ENCODE data around the gene ARID5A. TPM values are rescaled to one million over a fixed set of nuclear protein-coding genes. Genes with fewer than 3 reads are reported as not detected.

ARID5A gene
- total and polyA plus RNA-seq, 2 of the 13 experiments (the other 11 are each of a cell fraction or from before 2014, with no cell fraction given): 6.0 to 9.5 TPM

DNA sequence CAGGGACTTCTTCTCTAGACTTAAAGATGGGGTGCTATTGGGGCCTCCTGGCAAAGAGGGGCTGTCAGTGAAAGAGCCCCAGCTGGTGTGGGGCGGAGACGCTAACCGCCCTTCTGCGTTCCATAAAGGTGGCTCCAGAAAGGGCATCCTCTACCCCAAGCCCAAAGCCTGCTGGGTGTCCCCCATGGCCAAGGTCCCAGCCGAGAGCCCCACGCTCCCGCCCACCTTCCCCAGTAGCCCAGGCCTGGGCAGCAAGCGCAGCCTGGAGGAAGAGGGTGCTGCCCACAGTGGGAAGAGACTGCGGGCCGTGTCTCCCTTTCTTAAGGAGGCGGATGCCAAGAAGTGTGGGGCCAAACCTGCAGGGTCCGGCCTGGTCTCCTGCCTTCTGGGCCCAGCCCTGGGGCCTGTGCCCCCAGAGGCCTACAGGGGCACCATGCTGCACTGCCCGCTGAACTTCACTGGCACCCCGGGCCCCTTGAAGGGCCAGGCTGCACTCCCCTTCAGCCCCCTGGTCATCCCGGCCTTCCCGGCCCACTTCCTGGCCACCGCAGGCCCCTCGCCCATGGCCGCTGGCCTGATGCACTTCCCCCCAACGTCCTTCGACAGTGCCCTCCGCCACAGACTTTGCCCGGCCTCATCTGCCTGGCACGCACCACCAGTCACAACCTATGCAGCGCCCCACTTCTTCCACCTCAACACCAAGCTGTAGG, 15.2 kb downstream of the ARID5A start:
- intact Hi-C loops (cut with micrococcal nuclease; ENCODE audit: unreplicated experiment): loop anchor here (2.0 to 5.0 kb wide), 3 partner anchors 51 to 249 kb away; no protein-coding TSS in a partner anchor
- POLR2A ChIA-PET: interaction anchor here (2.1 to 2.2 kb wide), 2 partner anchors 14 to 264 kb away, joined by 11 to 18 read pairs; partner anchors contain the start of gene CNNM3
- no peaks in the 10 kb centered on the region; a peak in 1 of 5 replicates for H3K36me3 ChIP-seq (replicated peaks in 1 of 2; ENCODE audit: control insufficient read depth in 1 of 2, insufficient read depth in 2 of 2, low read length in 2 of 2)
- no peak overlapping the region for H3K9ac ChIP-seq (ENCODE audit: insufficient read depth, low read depth, low read length)
- H3K9me3 ChIP-seq (ENCODE audit: low read length): no peaks in the 10 kb centered on the region
- no peak overlapping the region for H3K4me2 ChIP-seq (ENCODE audit: low read depth, low read length)
- BruUV-seq (replicated peaks): no TSS peak
- DNase-seq (ENCODE audit: low spot score) (no peak), ATAC-seq (no peak), FAIRE-seq (no peak)
- in situ Hi-C loops (cut with HindIII; ENCODE audit: extremely low pct_ligation_motif_present, low pct_unique_long_range_greater_than_20kb): no loop called here
- H3K27me3 ChIP-seq (ENCODE audit: control insufficient read depth in 1 of 2, insufficient read depth in 2 of 2, low read length in 2 of 2): no peaks in the 10 kb centered on the region
- H3K4me1 ChIP-seq (ENCODE audit: insufficient read depth, low read length): peaks cover 57% of the 10 kb centered on the region
- CTCF ChIA-PET (ENCODE audit: low intra/inter-chr PET ratio, low total read pairs): no interaction called here
- no peak overlapping the region for H3K27ac ChIP-seq (ENCODE audit: extremely low read length, insufficient read depth, low read length)
- 96% methylated on average over 23 of the region's 25 CpGs for WGBS (ENCODE audit: low lambda C conversion rate)
- no peaks in the 10 kb centered on the region for H3K79me2 ChIP-seq (ENCODE audit: insufficient read depth, low read length)
- H4K20me1 ChIP-seq (ENCODE audit: insufficient read depth, low read length): no peaks in the 10 kb centered on the region
- H2AFZ ChIP-seq (ENCODE audit: low read length): no peak overlapping the region
- no peak overlapping the region for H3K4me3 ChIP-seq (replicated peaks in 1 of 3; ENCODE audit: insufficient read depth in 1 of 3, low read depth in 2 of 3, low read length in 3 of 3)
- TF ChIP-seq HNF4A (CRISPR knock-in tag; IDR thresholded peaks at IDR 0.05): no peak
- TF ChIP-seq RBFOX2 (IDR thresholded peaks at IDR 0.05; ENCODE audit: low read depth, low read length): peak; percentile 37; the same call in 1 of the 2 replicates
- no peak for TF ChIP-seq NFE2L2 (IDR thresholded peaks at IDR 0.05; ENCODE audit: low read length)
- no peak for TF ChIP-seq YEATS2 (CRISPR knock-in tag; IDR thresholded peaks at IDR 0.05; ENCODE audit: borderline replicate concordance)
- TF ChIP-seq RELA (CRISPR knock-in tag; IDR thresholded peaks at IDR 0.05): no peak
- TF ChIP-seq, protein P1, sequence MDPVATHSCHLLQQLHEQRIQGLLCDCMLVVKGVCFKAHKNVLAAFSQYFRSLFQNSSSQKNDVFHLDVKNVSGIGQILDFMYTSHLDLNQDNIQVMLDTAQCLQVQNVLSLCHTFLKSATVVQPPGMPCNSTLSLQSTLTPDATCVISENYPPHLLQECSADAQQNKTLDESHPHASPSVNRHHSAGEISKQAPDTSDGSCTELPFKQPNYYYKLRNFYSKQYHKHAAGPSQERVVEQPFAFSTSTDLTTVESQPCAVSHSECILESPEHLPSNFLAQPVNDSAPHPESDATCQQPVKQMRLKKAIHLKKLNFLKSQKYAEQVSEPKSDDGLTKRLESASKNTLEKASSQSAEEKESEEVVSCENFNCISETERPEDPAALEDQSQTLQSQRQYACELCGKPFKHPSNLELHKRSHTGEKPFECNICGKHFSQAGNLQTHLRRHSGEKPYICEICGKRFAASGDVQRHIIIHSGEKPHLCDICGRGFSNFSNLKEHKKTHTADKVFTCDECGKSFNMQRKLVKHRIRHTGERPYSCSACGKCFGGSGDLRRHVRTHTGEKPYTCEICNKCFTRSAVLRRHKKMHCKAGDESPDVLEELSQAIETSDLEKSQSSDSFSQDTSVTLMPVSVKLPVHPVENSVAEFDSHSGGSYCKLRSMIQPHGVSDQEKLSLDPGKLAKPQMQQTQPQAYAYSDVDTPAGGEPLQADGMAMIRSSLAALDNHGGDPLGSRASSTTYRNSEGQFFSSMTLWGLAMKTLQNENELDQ (CRISPR knock-in tag; IDR thresholded peaks at IDR 0.05; ENCODE audit: borderline replicate concordance): no peak
- TF ChIP-seq HNRNPL (IDR thresholded peaks at IDR 0.05; ENCODE audit: low read depth, low read length): 0 out of 2 replicates have a peak, but pooled peaks have one; percentile 48
- TF ChIP-seq TMF1 (CRISPR knock-in tag; IDR thresholded peaks at IDR 0.05; ENCODE audit: low read depth): no peak
- no peak for TF ChIP-seq GABPB1 (CRISPR knock-in tag; IDR thresholded peaks at IDR 0.05)
- no peak for TF ChIP-seq ZC3H13 (CRISPR knock-in tag; IDR thresholded peaks at IDR 0.05)
- TF ChIP-seq, protein P2, sequence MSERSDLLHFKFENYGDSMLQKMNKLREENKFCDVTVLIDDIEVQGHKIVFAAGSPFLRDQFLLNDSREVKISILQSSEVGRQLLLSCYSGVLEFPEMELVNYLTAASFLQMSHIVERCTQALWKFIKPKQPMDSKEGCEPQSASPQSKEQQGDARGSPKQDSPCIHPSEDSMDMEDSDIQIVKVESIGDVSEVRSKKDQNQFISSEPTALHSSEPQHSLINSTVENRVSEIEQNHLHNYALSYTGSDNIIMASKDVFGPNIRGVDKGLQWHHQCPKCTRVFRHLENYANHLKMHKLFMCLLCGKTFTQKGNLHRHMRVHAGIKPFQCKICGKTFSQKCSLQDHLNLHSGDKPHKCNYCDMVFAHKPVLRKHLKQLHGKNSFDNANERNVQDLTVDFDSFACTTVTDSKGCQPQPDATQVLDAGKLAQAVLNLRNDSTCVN (CRISPR knock-in tag; IDR thresholded peaks at IDR 0.05; ENCODE audit: borderline replicate concordance): no peak
- no peak for TF ChIP-seq ARNT (IDR thresholded peaks at IDR 0.05)
- TF ChIP-seq ZNF616 (CRISPR knock-in tag; IDR thresholded peaks at IDR 0.05; ENCODE audit: low read depth): no peak
- TF ChIP-seq CREM (IDR thresholded peaks at IDR 0.05): no peak
- no peak for TF ChIP-seq CREM (CRISPR knock-in tag; IDR thresholded peaks at IDR 0.05)
- TF ChIP-seq ZNF572 (CRISPR knock-in tag; IDR thresholded peaks at IDR 0.05): no peak
- peak; percentile 31; the same call in 1 of the 2 replicates for TF ChIP-seq RXRA (CRISPR knock-in tag; IDR thresholded peaks at IDR 0.05)
- TF ChIP-seq, protein P3, sequence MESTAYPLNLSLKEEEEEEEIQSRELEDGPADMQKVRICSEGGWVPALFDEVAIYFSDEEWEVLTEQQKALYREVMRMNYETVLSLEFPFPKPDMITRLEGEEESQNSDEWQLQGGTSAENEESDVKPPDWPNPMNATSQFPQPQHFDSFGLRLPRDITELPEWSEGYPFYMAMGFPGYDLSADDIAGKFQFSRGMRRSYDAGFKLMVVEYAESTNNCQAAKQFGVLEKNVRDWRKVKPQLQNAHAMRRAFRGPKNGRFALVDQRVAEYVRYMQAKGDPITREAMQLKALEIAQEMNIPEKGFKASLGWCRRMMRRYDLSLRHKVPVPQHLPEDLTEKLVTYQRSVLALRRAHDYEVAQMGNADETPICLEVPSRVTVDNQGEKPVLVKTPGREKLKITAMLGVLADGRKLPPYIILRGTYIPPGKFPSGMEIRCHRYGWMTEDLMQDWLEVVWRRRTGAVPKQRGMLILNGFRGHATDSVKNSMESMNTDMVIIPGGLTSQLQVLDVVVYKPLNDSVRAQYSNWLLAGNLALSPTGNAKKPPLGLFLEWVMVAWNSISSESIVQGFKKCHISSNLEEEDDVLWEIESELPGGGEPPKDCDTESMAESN (CRISPR knock-in tag; conservative IDR thresholded peaks at IDR 0.05): no peak
- TF ChIP-seq AGO2 (optimal IDR thresholded peaks at IDR 0.05; ENCODE audit: low read depth, low read length): peak; percentile 45
